GM12878 (cell line): ENCODE results near the gene ZNF554.

Source experiments
- CHD2 ChIP-seq: IDR thresholded peaks from 2 replicates; pipeline ENCODE4 v1.6.1; 2011; ENCODE audit warnings: low read depth, low read length, improper control_type of control experiment, borderline replicate concordance
- CHD4 ChIP-seq: fragments of 200-600 bp; sonication (generic); IDR thresholded peaks from 2 replicates; pipeline ENCODE4 v1.6.1; 2016; ENCODE audit warnings: mild to moderate bottlenecking
- CTCF ChIP-seq, 3 experiments: IDR thresholded peaks in 2 of 3; conservative IDR thresholded peaks in 1 of 3; 2 replicates each; pipeline ENCODE4 v1.5.1; 2011; ENCODE audit warnings: low read depth in 3 of 3, low read length in 3 of 3, mild to moderate bottlenecking in 3 of 3, control low read depth in 2 of 3, moderate library complexity in 2 of 3, inconsistent platforms in 1 of 3, mixed read lengths in 1 of 3; ENCODE audit not compliant: control insufficient read depth in 2 of 3, insufficient read depth in 1 of 3; ENCODE audit errors: extremely low read depth in 1 of 3
- EZH2 ChIP-seq: IDR thresholded peaks from 2 replicates; pipeline ENCODE4 v1.6.1; 2012; ENCODE audit warnings: low read depth, mild to moderate bottlenecking, control low read depth, inconsistent platforms, low read length, borderline replicate concordance; ENCODE audit not compliant: control insufficient read depth
- LARP7 ChIP-seq: fragments of 450-650 bp; IDR thresholded peaks from 2 replicates; pipeline ENCODE4 v1.6.1; 2017; ENCODE audit warnings: mild to moderate bottlenecking
- PBX3 ChIP-seq: IDR thresholded peaks from 2 replicates; pipeline ENCODE4 v1.6.1; 2011; ENCODE audit warnings: mild to moderate bottlenecking, low read depth, low read length, moderate library complexity; ENCODE audit not compliant: insufficient replicate concordance
- POLR2A ChIP-seq: IDR thresholded peaks from 2 replicates; pipeline ENCODE4 v1.6.1; 2011; ENCODE audit warnings: low read depth, mild to moderate bottlenecking, low read length
- SMC3 ChIP-seq: IDR thresholded peaks from 2 replicates; pipeline ENCODE4 v1.6.1; 2011; ENCODE audit warnings: low read length, improper control_type of control experiment, borderline replicate concordance
- TAF1 ChIP-seq: IDR thresholded peaks from 2 replicates; pipeline ENCODE4 v1.6.1; 2011; ENCODE audit warnings: mild to moderate bottlenecking, low read depth, low read length, borderline replicate concordance

GRCh38 chr19:2782936-2783780, 36.5 kb upstream of the ZNF554 start, which contains the start of gene SGTA:
- TF ChIP-seq EZH2 (no peak), SMC3 (no peak; the same call in 1 of the 2 replicates), CTCF (IDR thresholded peaks at IDR 0.05 in 2 of 3, conservative IDR thresholded peaks at IDR 0.05 in 1 of 3; ENCODE audit: control insufficient read depth in 2 of 3, extremely low read depth in 1 of 3, insufficient read depth in 1 of 3, low read depth in 3 of 3, low read length in 3 of 3) (peak; percentile 42 to 67 (median 50); a peak in 5 of 6 replicates), CHD2 (peak; percentile 71; the same call in 1 of the 2 replicates), PBX3 (peak; percentile 34), POLR2A (peak; percentile 88), CHD4 (no peak), LARP7 (peak; percentile 63; the same call in 1 of the 2 replicates), TAF1 (peak; percentile 11; the same call in 1 of the 2 replicates)
